H1 (cell line): ENCODE data around the gene OR56B4. TPM values are rescaled to one million over a fixed set of nuclear protein-coding genes. Genes with fewer than 3 reads are reported as not detected.

Experiments
- JUN ChIP-seq: IDR thresholded peaks from 2 replicates; pipeline ENCODE4 v1.6.1; 2011; ENCODE audit warnings: low read depth, mild to moderate bottlenecking, improper control_type of control experiment, low read length
- NANOG ChIP-seq: IDR thresholded peaks from 2 replicates; pipeline ENCODE4 v1.6.1; 2011; ENCODE audit warnings: low read length, low read depth, mild to moderate bottlenecking, inconsistent platforms; ENCODE audit not compliant: insufficient read depth, poor library complexity, severe bottlenecking
- polyA plus RNA-seq, 7 experiments: library from polyadenylated mRNA; depleted of rRNA in 3 of 7; stranded (reverse) in 5 of 7; unstranded in 2 of 7; fragments of >200 nt in 5 of 7; fragments of 200-250 nt in 2 of 7; gene quantifications; 1 replicate in 5 of 7; 2 replicates in 1 of 7; 4 replicates in 1 of 7; pipeline versions ENCODE4 v1.2.1 to v1.2.3, GENCODE V29; 2011 to 2013; ENCODE audit warnings: missing spikeins in 2 of 7, mixed read lengths in 2 of 7
- total RNA-seq: library from RNA; stranded (reverse); fragmentation: NEBNext Ultra II Directional; extraction: Animal tissue kit (Norgen Biotek cat#: 25700); gene quantifications from 2 replicates; pipeline ENCODE4 v1.2.1, GENCODE V29; 2021

Gene OR56B4
- total and polyA plus RNA-seq, 2 of the 8 experiments (the other 6 are each of a cell fraction or from before 2014, with no cell fraction given), result not detected

GRCh38 chr11:6116638-6117037, 9.2 kb downstream of the OR56B4 start (continued):
- TF ChIP-seq NANOG, result no peak
- no peak for TF ChIP-seq JUN
- TF ChIP-seq, all 59 proteins: peak for 0
